HepG2 (cell line): ENCODE results near the gene SF3A2.

Source experiments
- EZH2 ChIP-seq: conservative IDR thresholded peaks from 2 replicates; pipeline ENCODE4 v1.6.1; 2012; ENCODE audit warnings: mild to moderate bottlenecking, low read depth, low read length, moderate library complexity
- MXD4 ChIP-seq: IDR thresholded peaks from 2 replicates; pipeline ENCODE4 v1.6.1; 2016; ENCODE audit warnings: mild to moderate bottlenecking, missing biosample characterization, missing genetic modification reagents

- TF ChIP-seq EZH2 (no peak), MXD4 (CRISPR knock-in tag) (no peak)
These were observed 46.2 kb downstream of the SF3A2 start for GRCh38 chr19:2282862-2283237.
